GM19467 (cell line): ENCODE results near the gene USP17L5.
"Not testable (repeated sequence)": the region's sequence is repeated elsewhere in the genome, so short reads cannot be mapped to it uniquely, and the experiment has no call there.

Experiments
- ATAC-seq: cut with Tn5 transposase; IDR thresholded peaks from one replicate; pipeline ENCODE4 v1.9.1; 2021; ENCODE audit warnings: mild to moderate bottlenecking, moderate library complexity; ENCODE audit not compliant: unreplicated experiment

USP17L5 gene

GRCh38 chr4:9339103-9339502 lies at the start of gene USP17L5:
TSS of gene USP17L5 (plus strand) at chr4:9339403. CDS start at chr4:9339403, 0 bp downstream.
- ATAC-seq, result not testable (repeated sequence)

GRCh38 chr4:9324191-9324590 lies 15.0 kb upstream of the USP17L5 start:
- ATAC-seq, result not testable (repeated sequence)

GRCh38 chr4:9324865-9325264 lies 14.3 kb upstream of the USP17L5 start, which contains the start of gene USP17L24:
TSS of gene USP17L24 (plus strand) at chr4:9325165. CDS start at chr4:9325165, 0 bp downstream.
- not testable (repeated sequence) for ATAC-seq

- ATAC-seq, result not testable (repeated sequence)
Measured at GRCh38 chr4:9329611-9330010, 9.6 kb upstream of the USP17L5 start, which contains the start of gene USP17L25. TSS of gene USP17L25 (plus strand) at chr4:9329911. CDS start at chr4:9329911, 0 bp downstream.

GRCh38 chr4:9334358-9334757 lies 4.8 kb upstream of the USP17L5 start, which contains the start of gene USP17L26:
TSS of gene USP17L26 (plus strand) at chr4:9334658. CDS start at chr4:9334658, 0 bp downstream.
- not testable (repeated sequence) for ATAC-seq

GRCh38 chr4:9343848-9344247 lies 4.6 kb downstream of the USP17L5 start, which contains the start of gene USP17L27:
TSS of gene USP17L27 (plus strand) at chr4:9344148. CDS start at chr4:9344148, 0 bp downstream.
- ATAC-seq, result not testable (repeated sequence)

GRCh38 chr4:9348593-9348992 lies 9.4 kb downstream of the USP17L5 start, which contains the start of gene USP17L28:
TSS of gene USP17L28 (plus strand) at chr4:9348893. CDS start at chr4:9348893, 0 bp downstream.
- ATAC-seq, result not testable (repeated sequence)

GRCh38 chr4:9350866-9351265 lies 11.7 kb downstream of the USP17L5 start:
- not testable (repeated sequence) for ATAC-seq

GRCh38 chr4:9353338-9353737 lies 14.1 kb downstream of the USP17L5 start, which contains the start of gene USP17L29:
TSS of gene USP17L29 (plus strand) at chr4:9353638. CDS start at chr4:9353638, 0 bp downstream.
- ATAC-seq, result not testable (repeated sequence)

- ATAC-seq, result not testable (repeated sequence)
Measured at GRCh38 chr4:9362829-9363228, 23.6 kb downstream of the USP17L5 start, which contains the start of gene USP17L30. TSS of gene USP17L30 (plus strand) at chr4:9363129. CDS start at chr4:9363129, 0 bp downstream.

- not testable (repeated sequence) for ATAC-seq
Measured at GRCh38 chr4:9379881-9380280, 40.7 kb downstream of the USP17L5 start.

- not testable (repeated sequence) for ATAC-seq
Measured at GRCh38 chr4:9381012-9381534, 41.9 kb downstream of the USP17L5 start.

GRCh38 chr4:9384126-9384525 lies 44.9 kb downstream of the USP17L5 start:
- ATAC-seq, result no peak

- not testable (repeated sequence) for ATAC-seq
Measured at GRCh38 chr4:9389001-9389400, 49.8 kb downstream of the USP17L5 start.
